K562 (cell line): ENCODE results near the gene PRSS53. TPM values are rescaled to one million over a fixed set of nuclear protein-coding genes. Genes with fewer than 3 reads are reported as not detected.

Experiments
- ATAC-seq: fragments of 200-7000 bp; cut with Tn5 transposase; 3 replicates; pipeline ENCODE4 v1.9.1; 2020; ENCODE audit warnings: moderate library complexity
- BruUV-seq: library from RNA; stranded (reverse); fragments of 400-500 nt; replicated peaks from 2 replicates; lab custom pipeline; 2021; lab: Mats Ljungman, UMichigan
- CTCF ChIA-PET: fragments of 300-600 bp; formaldehyde crosslinking; extraction: SDS; loops from one replicate; lab custom pipeline; 2021; ENCODE audit warnings: low intra/inter-chr PET ratio; lab: Yijun Ruan, JAX
- POLR2A ChIA-PET: fragments of 300-600, 350-650 bp; sonication (Branson Sonifier 250); formaldehyde crosslinking; extraction: SDS; loops from one replicate; lab custom pipeline; 2021; ENCODE audit warnings: antibody characterized with exemption, inconsistent platforms; lab: Yijun Ruan, JAX
- DNase-seq, 4 experiments: peaks; one replicate each; pipeline versions ENCODE4 v3.0.0 to v3.0.0-alpha.2; 2011 to 2018; ENCODE audit warnings: low spot score in 3 of 4, mixed read lengths in 3 of 4; ENCODE audit errors: extremely low read depth in 1 of 4
- FAIRE-seq: peaks from 2 replicates; lab custom pipeline; 2011; peaks lifted over from hg19 to GRCh38; lab: Jason Lieb, UNC
- H2AFZ ChIP-seq: 2 replicates; pipeline ENCODE4 v1.6.0; 2011; ENCODE audit warnings: low read depth, low read length, control low read depth, inconsistent platforms
- H3K27ac ChIP-seq: fragments of 200-600 bp; 3 replicates; pipeline ENCODE4 v1.8.0; 2011; ENCODE audit warnings: low read depth, mild to moderate bottlenecking, control low read depth, inconsistent platforms, low read length, moderate library complexity, mixed read lengths; ENCODE audit errors: extremely low read depth
- H3K27me3 ChIP-seq, 2 experiments: fragments of 300-600 bp in 1 of 2; 2 replicates in 1 of 2; 3 replicates in 1 of 2; pipeline versions ENCODE4 v1.6.0 to v1.8.0; 2011; ENCODE audit warnings: inconsistent platforms in 2 of 2, low read length in 2 of 2, mild to moderate bottlenecking in 1 of 2, mixed read lengths in 1 of 2, moderate library complexity in 1 of 2; ENCODE audit not compliant: control insufficient read depth in 2 of 2, insufficient read depth in 2 of 2
- H3K36me3 ChIP-seq: fragments of 300-600 bp; 3 replicates; pipeline ENCODE4 v1.8.0; 2011; ENCODE audit warnings: mild to moderate bottlenecking, low read length, inconsistent platforms; ENCODE audit not compliant: control insufficient read depth, insufficient read depth
- H3K4me1 ChIP-seq, 2 experiments: fragments of 200-600 bp in 1 of 2; replicated peaks in 1 of 2; 2 replicates in 1 of 2; 3 replicates in 1 of 2; pipeline versions ENCODE4 v1.5.1 to v1.8.0; 2011; ENCODE audit warnings: inconsistent platforms in 2 of 2, low read length in 2 of 2, mild to moderate bottlenecking in 1 of 2, mixed read lengths in 1 of 2, moderate library complexity in 1 of 2; ENCODE audit not compliant: control insufficient read depth in 2 of 2, insufficient read depth in 2 of 2
- H3K4me2 ChIP-seq: 2 replicates; pipeline ENCODE4 v1.6.1; 2011; ENCODE audit warnings: low read length, control low read depth, inconsistent platforms, mixed read lengths; ENCODE audit not compliant: insufficient read depth
- H3K4me3 ChIP-seq: fragments of 200-600 bp; sonication (generic), shearing (Covaris generic); 2 replicates; pipeline ENCODE4 v1.5.1; 2016; ENCODE audit warnings: control low read depth, inconsistent platforms
- H3K79me2 ChIP-seq: fragments of 200-600 bp; 3 replicates; pipeline ENCODE4 v1.8.0; 2011; ENCODE audit warnings: low read length, inconsistent platforms; ENCODE audit not compliant: control insufficient read depth, insufficient read depth
- H3K9ac ChIP-seq, 2 experiments: 2 replicates each; pipeline versions ENCODE4 v1.6.0 to v1.6.1; 2011; ENCODE audit warnings: low read depth in 2 of 2, low read length in 2 of 2, control low read depth in 1 of 2, inconsistent platforms in 1 of 2, mild to moderate bottlenecking in 1 of 2, mixed read lengths in 1 of 2; ENCODE audit not compliant: insufficient read depth in 1 of 2
- H3K9me1 ChIP-seq: one replicate; pipeline ENCODE4 v1.6.0; 2011; ENCODE audit warnings: inconsistent platforms, mild to moderate bottlenecking, low read length, moderate library complexity; ENCODE audit not compliant: control insufficient read depth, insufficient read depth
- H3K9me3 ChIP-seq: replicated peaks from 2 replicates; pipeline ENCODE4 v1.5.1; 2011; ENCODE audit warnings: low read depth, low read length, inconsistent platforms; ENCODE audit not compliant: control insufficient read depth, insufficient read depth
- H4K20me1 ChIP-seq: replicated peaks from 2 replicates; pipeline ENCODE4 v1.6.1; 2011; ENCODE audit warnings: low read length, inconsistent platforms, mixed read lengths; ENCODE audit not compliant: control insufficient read depth, insufficient read depth
- ELF4 ChIP-seq: fragments of 450-650 bp; formaldehyde crosslinking; IDR thresholded peaks from 2 replicates; pipeline ENCODE4 v1.4.0; 2022; ENCODE audit warnings: missing genetic modification characterization
- FUS ChIP-seq: fragments of 200-400 bp; formaldehyde crosslinking; optimal IDR thresholded peaks from 2 replicates; pipeline ENCODE3; 2017; ENCODE audit warnings: low read depth, low read length
- GABPB1 ChIP-seq: sonication (generic); formaldehyde crosslinking; IDR thresholded peaks from 2 replicates; pipeline ENCODE4 v1.8.0; 2022; ENCODE audit warnings: mild to moderate bottlenecking, missing genetic modification reagents
- HNRNPUL1 ChIP-seq: fragments of 200-400 bp; formaldehyde crosslinking; IDR thresholded peaks from 2 replicates; pipeline ENCODE4 v1.6.1; 2017; ENCODE audit warnings: low read length
- KDM5B ChIP-seq: fragments of 200-600 bp; sonication (generic); IDR thresholded peaks from 2 replicates; pipeline ENCODE4 v1.6.1; 2012; ENCODE audit warnings: low read depth, mild to moderate bottlenecking, moderate library complexity, low read length, control low read depth, inconsistent platforms; ENCODE audit not compliant: insufficient replicate concordance
- NELFE ChIP-seq: IDR thresholded peaks from 2 replicates; pipeline ENCODE4 v1.6.1; 2011; ENCODE audit warnings: mild to moderate bottlenecking; ENCODE audit not compliant: insufficient read depth, insufficient read length
- SMARCE1 ChIP-seq: fragments of 450-650 bp; IDR thresholded peaks from 2 replicates; pipeline ENCODE4 v1.7.1; 2016; ENCODE audit warnings: mild to moderate bottlenecking
- ZNF717 ChIP-seq: fragments of 250-450 bp; sonication (Bioruptor Pico); IDR thresholded peaks from 2 replicates; pipeline ENCODE4 v1.5.0; 2021
- ZSCAN32 ChIP-seq: fragments of 450-650 bp; formaldehyde crosslinking; IDR thresholded peaks from 2 replicates; pipeline ENCODE4 v1.4.0; 2020; ENCODE audit warnings: mild to moderate bottlenecking, moderate library complexity
- WGBS: fragments of 100-300 bp; shearing (Covaris generic); methylation state at CpG from one replicate; pipeline ENCODE4 v1.1.6; 2016; ENCODE audit warnings: low coverage, mixed read lengths; ENCODE audit not compliant: insufficient coverage; ENCODE audit errors: missing lambda C conversion rate; 5-methylcytosine and 5-hydroxymethylcytosine counted together
- in situ Hi-C: fragments of 300-500 bp; cut with MboI; formaldehyde crosslinking; loops from 4 replicates; pipeline ENCODE4 v1.15.0; 2018; ENCODE audit warnings: inconsistent platforms, mixed read lengths
- intact Hi-C: fragments of 100-400 bp; cut with micrococcal nuclease; formaldehyde crosslinking; loops from 2 replicates; pipeline ENCODE4 v1.14.2; 2022
- polyA plus RNA-seq, 8 experiments: library from polyadenylated mRNA; depleted of rRNA in 4 of 8; stranded (reverse) in 5 of 8; unstranded in 3 of 8; fragments of >200 nt; fragmentation: Nextera tagmentation in 2 of 8; fragmentation: Illumina TruSeq in 1 of 8; extraction: Ambion mirVana in 2 of 8; extraction: Trizol in 1 of 8; gene quantifications; 2 replicates each; pipeline versions ENCODE4 v1.2.1 to v1.2.3, GENCODE V29; 2011 to 2014; ENCODE audit warnings: inconsistent platforms in 1 of 8, missing spikeins in 1 of 8
- total RNA-seq, 7 experiments: library from RNA; depleted of rRNA in 6 of 7; stranded (reverse); fragments of >200 nt in 6 of 7; fragmentation: Illumina TruSeq in 2 of 7; extraction: Trizol in 2 of 7; gene quantifications; 2 replicates each; pipeline versions ENCODE4 v1.2.1 to v1.2.3, GENCODE V29; 2011 to 2021; ENCODE audit warnings: low replicate concordance in 1 of 7
- TF ChIP-seq, protein P1 (sequence below): fragments of 450-650 bp; formaldehyde crosslinking; IDR thresholded peaks from 2 replicates; pipeline ENCODE4 v1.4.0; 2020; ENCODE audit warnings: mild to moderate bottlenecking
- TF ChIP-seq, protein P2 (sequence below): sonication (generic); formaldehyde crosslinking; IDR thresholded peaks from 2 replicates; pipeline ENCODE4 v1.8.1; 2023; ENCODE audit warnings: mild to moderate bottlenecking, missing genetic modification reagents

The PRSS53 gene
- total and polyA plus RNA-seq, 9 of the 15 experiments (the other 6 are each of a cell fraction or from before 2014, with no cell fraction given): 0.40 to 1.9 (median 0.78) TPM; not detected in 2

DNA sequence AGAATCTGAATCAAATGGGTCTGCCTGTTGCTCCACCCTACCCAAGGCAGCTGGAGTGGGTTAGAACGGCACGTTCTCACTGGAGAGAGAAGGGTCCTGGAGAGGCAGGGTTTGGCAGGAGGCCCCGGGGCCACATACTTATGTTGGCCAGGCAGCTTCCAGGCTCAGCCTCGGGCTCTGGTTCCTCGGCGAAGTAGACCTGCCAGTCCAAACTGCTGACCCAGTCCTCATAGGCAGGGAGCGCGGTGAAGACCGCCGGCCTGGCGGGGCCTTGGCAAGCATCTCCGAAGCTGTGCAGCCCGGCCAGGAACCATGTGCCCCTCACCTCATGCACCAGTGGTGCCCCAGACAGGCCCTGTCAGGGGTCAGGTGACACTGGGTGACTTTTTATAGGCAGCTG lies 4.8 kb downstream of the PRSS53 start:
- CTCF ChIA-PET: no interaction called here
- WGBS: 89% methylated on average over 12 of the region's 13 CpGs
- Histone ChIP-seq H3K4me3 (no peak overlapping the region), H3K4me2 (no peak overlapping the region), H4K20me1 (0 out of 2 replicates have a peak, but pooled peaks cover 5% of the 10 kb centered on the region), H3K9me1 (no peaks in the 10 kb centered on the region), H3K9me3 (no peaks in the 10 kb centered on the region), H3K36me3 (peaks cover 62% of the 10 kb centered on the region; the same call in 2 of the 3 replicates), H3K9ac (peak overlapping the region in 1 of 2 experiments; percentile 15; a peak in 1 of 4 replicates), H3K27me3 (no peaks in the 10 kb centered on the region), H3K79me2 (peaks cover 3% of the 10 kb centered on the region; the same call in 1 of the 3 replicates), H2AFZ (no peak overlapping the region), H3K27ac (no peak overlapping the region), H3K4me1 (peaks cover 0 to 79% of the 10 kb centered on the region in 2 experiments; a peak in 3 of 5 replicates)
- no peak for FAIRE-seq
- in situ Hi-C loops: no loop called here
- no peak for TF ChIP-seq NELFE
- TF ChIP-seq, protein P1, sequence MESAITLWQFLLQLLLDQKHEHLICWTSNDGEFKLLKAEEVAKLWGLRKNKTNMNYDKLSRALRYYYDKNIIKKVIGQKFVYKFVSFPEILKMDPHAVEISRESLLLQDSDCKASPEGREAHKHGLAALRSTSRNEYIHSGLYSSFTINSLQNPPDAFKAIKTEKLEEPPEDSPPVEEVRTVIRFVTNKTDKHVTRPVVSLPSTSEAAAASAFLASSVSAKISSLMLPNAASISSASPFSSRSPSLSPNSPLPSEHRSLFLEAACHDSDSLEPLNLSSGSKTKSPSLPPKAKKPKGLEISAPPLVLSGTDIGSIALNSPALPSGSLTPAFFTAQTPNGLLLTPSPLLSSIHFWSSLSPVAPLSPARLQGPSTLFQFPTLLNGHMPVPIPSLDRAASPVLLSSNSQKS (CRISPR knock-in tag): no peak
- no peak for TF ChIP-seq HNRNPUL1
- no peak for TF ChIP-seq SMARCE1
- no peak for TF ChIP-seq ZNF717 (CRISPR knock-in tag)
- TF ChIP-seq, protein P2, sequence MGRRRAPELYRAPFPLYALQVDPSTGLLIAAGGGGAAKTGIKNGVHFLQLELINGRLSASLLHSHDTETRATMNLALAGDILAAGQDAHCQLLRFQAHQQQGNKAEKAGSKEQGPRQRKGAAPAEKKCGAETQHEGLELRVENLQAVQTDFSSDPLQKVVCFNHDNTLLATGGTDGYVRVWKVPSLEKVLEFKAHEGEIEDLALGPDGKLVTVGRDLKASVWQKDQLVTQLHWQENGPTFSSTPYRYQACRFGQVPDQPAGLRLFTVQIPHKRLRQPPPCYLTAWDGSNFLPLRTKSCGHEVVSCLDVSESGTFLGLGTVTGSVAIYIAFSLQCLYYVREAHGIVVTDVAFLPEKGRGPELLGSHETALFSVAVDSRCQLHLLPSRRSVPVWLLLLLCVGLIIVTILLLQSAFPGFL: no peak
- no peak for TF ChIP-seq ZSCAN32
- no peak for TF ChIP-seq FUS
- TF ChIP-seq ELF4: no peak
- no peak for TF ChIP-seq GABPB1 (CRISPR knock-in tag)
- no peak for TF ChIP-seq KDM5B
- ATAC-seq: no peak
- POLR2A ChIA-PET: interaction anchor here (0.7 to 3.4 kb wide), 4 partner anchors 9 to 97 kb away, joined by 3 to 32 read pairs (median 10); partner anchors contain the start of genes VKORC1, ZNF646 and ZNF668
- no TSS peak for BruUV-seq
- intact Hi-C loops: no loop called here
- DNase-seq: no peak
